HG02571 (cell line): Measurements from ENCODE around the gene PIP5K1A.
"Not testable (repeated sequence)": the region's sequence is repeated elsewhere in the genome, so short reads cannot be mapped to it uniquely, and the experiment has no call there.

ENCODE experiments used
- ATAC-seq: cut with Tn5 transposase; IDR thresholded peaks from one replicate; pipeline ENCODE4 v1.9.1; 2021; ENCODE audit warnings: mild to moderate bottlenecking, moderate library complexity; ENCODE audit not compliant: unreplicated experiment

The PIP5K1A gene, protein sequence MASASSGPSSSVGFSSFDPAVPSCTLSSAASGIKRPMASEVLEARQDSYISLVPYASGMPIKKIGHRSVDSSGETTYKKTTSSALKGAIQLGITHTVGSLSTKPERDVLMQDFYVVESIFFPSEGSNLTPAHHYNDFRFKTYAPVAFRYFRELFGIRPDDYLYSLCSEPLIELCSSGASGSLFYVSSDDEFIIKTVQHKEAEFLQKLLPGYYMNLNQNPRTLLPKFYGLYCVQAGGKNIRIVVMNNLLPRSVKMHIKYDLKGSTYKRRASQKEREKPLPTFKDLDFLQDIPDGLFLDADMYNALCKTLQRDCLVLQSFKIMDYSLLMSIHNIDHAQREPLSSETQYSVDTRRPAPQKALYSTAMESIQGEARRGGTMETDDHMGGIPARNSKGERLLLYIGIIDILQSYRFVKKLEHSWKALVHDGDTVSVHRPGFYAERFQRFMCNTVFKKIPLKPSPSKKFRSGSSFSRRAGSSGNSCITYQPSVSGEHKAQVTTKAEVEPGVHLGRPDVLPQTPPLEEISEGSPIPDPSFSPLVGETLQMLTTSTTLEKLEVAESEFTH

GRCh38 chr1:151198254-151199127 lies at the start of gene PIP5K1A:
TSS of gene PIP5K1A (plus strand) at chr1:151198552. CDS start at chr1:151198997, 445 bp downstream.
- peak; percentile 78 for ATAC-seq

DNA sequence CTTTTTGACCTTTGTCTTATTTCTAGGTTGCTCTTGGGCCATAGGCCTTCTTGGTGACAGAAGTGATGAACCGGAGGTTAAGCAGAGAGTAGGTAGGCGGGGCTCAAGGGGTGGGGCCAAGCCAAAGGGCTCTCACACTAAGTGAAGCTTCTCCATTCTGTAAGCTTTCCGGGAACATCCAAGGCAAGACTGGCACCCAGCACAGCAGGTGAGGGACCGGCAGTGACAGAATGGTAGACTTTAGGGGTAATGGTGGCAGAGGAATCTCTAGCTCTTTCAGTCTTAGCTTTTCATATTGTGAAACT lies 41.9 kb upstream of the PIP5K1A start, which contains the start of gene TNFAIP8L2:
Gene TNFAIP8L2 (plus strand): TSS at position 135 of the 305 bp plus-strand sequence. CDS start 2,049 bp downstream, outside the sequence.
- peak; percentile 64 for ATAC-seq

- no peak for ATAC-seq
Observed at GRCh38 chr1:151157067-151157531, 41.3 kb upstream of the PIP5K1A start.

GRCh38 chr1:151158326-151158725 lies 40.0 kb upstream of the PIP5K1A start:
- ATAC-seq = no peak

GRCh38 chr1:151158751-151159251 lies 39.6 kb upstream of the PIP5K1A start:
- no peak for ATAC-seq

GRCh38 chr1:151159373-151159772 lies 39.0 kb upstream of the PIP5K1A start:
- ATAC-seq = no peak

DNA sequence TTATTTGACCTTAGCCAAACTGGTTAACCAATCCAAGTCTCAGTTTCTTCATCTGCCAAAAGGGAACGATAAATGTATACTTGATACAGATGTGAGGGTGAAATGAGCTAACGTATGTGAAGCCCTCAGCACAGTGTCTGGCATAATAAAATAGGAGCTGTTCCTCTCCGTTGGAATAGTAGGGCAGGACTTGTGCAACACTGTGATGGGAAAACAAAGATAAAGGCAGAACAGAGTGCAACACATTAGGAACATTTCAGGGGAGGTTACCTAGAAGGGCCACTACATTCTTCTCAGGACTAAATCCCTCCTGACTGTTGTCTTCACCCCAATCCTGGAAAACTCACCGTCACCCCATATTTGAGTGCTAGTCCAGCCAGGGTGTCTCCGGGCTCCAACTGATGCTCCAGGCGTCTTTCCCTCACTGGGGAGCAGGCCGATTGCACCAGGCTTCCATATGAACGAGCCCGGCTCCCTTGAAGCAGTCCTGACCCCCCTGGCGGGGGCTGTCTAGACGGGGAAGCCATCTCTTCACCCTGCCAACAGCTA lies 33.5 kb upstream of the PIP5K1A start:
- no peak for ATAC-seq

- ATAC-seq = peak; percentile 21
Observed at GRCh38 chr1:151165281-151165737, 33.0 kb upstream of the PIP5K1A start.

- peak; percentile 88 for ATAC-seq
Observed at GRCh38 chr1:151165738-151166504, 32.4 kb upstream of the PIP5K1A start, which contains the start of the genes LYSMD1 and SCNM1. TSS of gene LYSMD1 (minus strand) at chr1:151165902. CDS start at chr1:151165258, 644 bp downstream. TSS of gene SCNM1 (plus strand) at chr1:151166144. CDS start at chr1:151166153, 9 bp downstream.

- no peak for ATAC-seq
Observed at GRCh38 chr1:151166505-151166956, 31.8 kb upstream of the PIP5K1A start.

GRCh38 chr1:151167116-151167515 lies 31.2 kb upstream of the PIP5K1A start:
- no peak for ATAC-seq

- no peak for ATAC-seq
Observed at GRCh38 chr1:151171190-151171589, 27.2 kb upstream of the PIP5K1A start.

- ATAC-seq = no peak
Observed at GRCh38 chr1:151175041-151175741, 23.2 kb upstream of the PIP5K1A start.

GRCh38 chr1:151175863-151176262 lies 22.5 kb upstream of the PIP5K1A start, which contains the start of gene TMOD4:
TSS of gene TMOD4 (minus strand) at chr1:151175981. CDS start at chr1:151174875, 1,106 bp downstream.
- no peak for ATAC-seq

- no peak for ATAC-seq
Observed at GRCh38 chr1:151176514-151177045, 21.8 kb upstream of the PIP5K1A start.

GRCh38 chr1:151184211-151184610 lies 14.1 kb upstream of the PIP5K1A start:
- no peak for ATAC-seq

DNA sequence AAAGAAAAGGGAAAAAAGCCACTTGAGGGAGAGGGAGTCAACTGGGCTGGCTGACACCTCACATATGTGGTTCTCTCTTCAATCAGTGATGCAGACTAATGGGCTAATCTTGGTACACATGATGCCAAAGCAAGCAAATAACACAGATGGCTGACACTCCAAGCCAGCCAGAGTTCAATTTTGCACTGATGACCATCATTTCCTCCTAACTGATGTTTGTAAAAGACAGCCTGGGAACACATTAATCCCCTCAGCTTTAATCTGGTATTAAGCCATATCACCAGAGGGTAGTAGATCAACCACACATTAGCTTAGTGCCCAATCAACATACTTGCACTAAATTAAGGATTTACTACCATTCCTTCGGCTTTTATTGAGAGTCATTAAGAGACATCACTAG lies 11.1 kb upstream of the PIP5K1A start:
- ATAC-seq = no peak

- ATAC-seq = not testable (repeated sequence)
Observed at GRCh38 chr1:151188667-151189066, 9.7 kb upstream of the PIP5K1A start.
